K562 (cell line): Measurements from ENCODE around the gene DIS3L2. TPM values are rescaled to one million over a fixed set of nuclear protein-coding genes. Genes with fewer than 3 reads are reported as not detected.
"Not testable (repeated sequence)": the region's sequence is repeated elsewhere in the genome, so short reads cannot be mapped to it uniquely, and the experiment has no call there.

Experiments
- ATAC-seq: fragments of 200-7000 bp; cut with Tn5 transposase; 3 replicates; pipeline ENCODE4 v1.9.1; 2020; ENCODE audit warnings: moderate library complexity
- BruUV-seq: library from RNA; stranded (reverse); fragments of 400-500 nt; replicated peaks from 2 replicates; lab custom pipeline; 2021; lab: Mats Ljungman, UMichigan
- CTCF ChIA-PET: fragments of 300-600 bp; formaldehyde crosslinking; extraction: SDS; loops from one replicate; lab custom pipeline; 2021; ENCODE audit warnings: low intra/inter-chr PET ratio; lab: Yijun Ruan, JAX
- POLR2A ChIA-PET: fragments of 300-600, 350-650 bp; sonication (Branson Sonifier 250); formaldehyde crosslinking; extraction: SDS; loops from one replicate; lab custom pipeline; 2021; ENCODE audit warnings: antibody characterized with exemption, inconsistent platforms; lab: Yijun Ruan, JAX
- DNase-seq, 4 experiments: peaks; one replicate each; pipeline versions ENCODE4 v3.0.0 to v3.0.0-alpha.2; 2011 to 2018; ENCODE audit warnings: low spot score in 3 of 4, mixed read lengths in 3 of 4; ENCODE audit errors: extremely low read depth in 1 of 4
- FAIRE-seq: peaks from 2 replicates; lab custom pipeline; 2011; peaks lifted over from hg19 to GRCh38; lab: Jason Lieb, UNC
- H2AFZ ChIP-seq: 2 replicates; pipeline ENCODE4 v1.6.0; 2011; ENCODE audit warnings: low read depth, low read length, control low read depth, inconsistent platforms
- H3K27ac ChIP-seq: fragments of 200-600 bp; 3 replicates; pipeline ENCODE4 v1.8.0; 2011; ENCODE audit warnings: low read depth, mild to moderate bottlenecking, control low read depth, inconsistent platforms, low read length, moderate library complexity, mixed read lengths; ENCODE audit errors: extremely low read depth
- H3K27me3 ChIP-seq, 2 experiments: fragments of 300-600 bp in 1 of 2; 2 replicates in 1 of 2; 3 replicates in 1 of 2; pipeline versions ENCODE4 v1.6.0 to v1.8.0; 2011; ENCODE audit warnings: inconsistent platforms in 2 of 2, low read length in 2 of 2, mild to moderate bottlenecking in 1 of 2, mixed read lengths in 1 of 2, moderate library complexity in 1 of 2; ENCODE audit not compliant: control insufficient read depth in 2 of 2, insufficient read depth in 2 of 2
- H3K36me3 ChIP-seq: fragments of 300-600 bp; 3 replicates; pipeline ENCODE4 v1.8.0; 2011; ENCODE audit warnings: mild to moderate bottlenecking, low read length, inconsistent platforms; ENCODE audit not compliant: control insufficient read depth, insufficient read depth
- H3K4me1 ChIP-seq, 2 experiments: fragments of 200-600 bp in 1 of 2; replicated peaks in 1 of 2; 2 replicates in 1 of 2; 3 replicates in 1 of 2; pipeline versions ENCODE4 v1.5.1 to v1.8.0; 2011; ENCODE audit warnings: inconsistent platforms in 2 of 2, low read length in 2 of 2, mild to moderate bottlenecking in 1 of 2, mixed read lengths in 1 of 2, moderate library complexity in 1 of 2; ENCODE audit not compliant: control insufficient read depth in 2 of 2, insufficient read depth in 2 of 2
- H3K4me2 ChIP-seq: 2 replicates; pipeline ENCODE4 v1.6.1; 2011; ENCODE audit warnings: low read length, control low read depth, inconsistent platforms, mixed read lengths; ENCODE audit not compliant: insufficient read depth
- H3K4me3 ChIP-seq: fragments of 200-600 bp; sonication (generic), shearing (Covaris generic); 2 replicates; pipeline ENCODE4 v1.5.1; 2016; ENCODE audit warnings: control low read depth, inconsistent platforms
- H3K79me2 ChIP-seq: fragments of 200-600 bp; 3 replicates; pipeline ENCODE4 v1.8.0; 2011; ENCODE audit warnings: low read length, inconsistent platforms; ENCODE audit not compliant: control insufficient read depth, insufficient read depth
- H3K9ac ChIP-seq, 2 experiments: 2 replicates each; pipeline versions ENCODE4 v1.6.0 to v1.6.1; 2011; ENCODE audit warnings: low read depth in 2 of 2, low read length in 2 of 2, control low read depth in 1 of 2, inconsistent platforms in 1 of 2, mild to moderate bottlenecking in 1 of 2, mixed read lengths in 1 of 2; ENCODE audit not compliant: insufficient read depth in 1 of 2
- H3K9me1 ChIP-seq: one replicate; pipeline ENCODE4 v1.6.0; 2011; ENCODE audit warnings: inconsistent platforms, mild to moderate bottlenecking, low read length, moderate library complexity; ENCODE audit not compliant: control insufficient read depth, insufficient read depth
- H3K9me3 ChIP-seq: replicated peaks from 2 replicates; pipeline ENCODE4 v1.5.1; 2011; ENCODE audit warnings: low read depth, low read length, inconsistent platforms; ENCODE audit not compliant: control insufficient read depth, insufficient read depth
- H4K20me1 ChIP-seq: replicated peaks from 2 replicates; pipeline ENCODE4 v1.6.1; 2011; ENCODE audit warnings: low read length, inconsistent platforms, mixed read lengths; ENCODE audit not compliant: control insufficient read depth, insufficient read depth
- DACH1 ChIP-seq: fragments of 450-650 bp; IDR thresholded peaks from 2 replicates; pipeline ENCODE4 v1.6.1; 2018; ENCODE audit not compliant: partially characterized antibody
- EGR1 ChIP-seq: fragments of 450-650 bp; conservative IDR thresholded peaks from 2 replicates; pipeline ENCODE4 v1.6.1; 2017; ENCODE audit warnings: mild to moderate bottlenecking
- EP400 ChIP-seq: fragments of 450-650 bp; IDR thresholded peaks from 2 replicates; pipeline ENCODE4 v1.6.1; 2017; ENCODE audit warnings: antibody characterized with exemption, mild to moderate bottlenecking, moderate library complexity
- HDAC3 ChIP-seq: fragments of 450-650 bp; IDR thresholded peaks from 2 replicates; pipeline ENCODE4 v1.6.1; 2018; ENCODE audit warnings: borderline replicate concordance, mild to moderate bottlenecking, moderate library complexity; ENCODE audit not compliant: partially characterized antibody
- MCM5 ChIP-seq: fragments of 450-650 bp; IDR thresholded peaks from 2 replicates; pipeline ENCODE4 v1.6.1; 2016; ENCODE audit warnings: low read depth
- ZNF174 ChIP-seq: fragments of 250-450 bp; sonication (Bioruptor Pico); IDR thresholded peaks from 2 replicates; pipeline ENCODE4 v1.4.0; 2020; ENCODE audit warnings: mild to moderate bottlenecking
- ZNF431 ChIP-seq: sonication (generic); formaldehyde crosslinking; IDR thresholded peaks from 2 replicates; pipeline ENCODE4 v1.8.0; 2022; ENCODE audit warnings: mild to moderate bottlenecking, missing genetic modification reagents
- WGBS: fragments of 100-300 bp; shearing (Covaris generic); methylation state at CpG from one replicate; pipeline ENCODE4 v1.1.6; 2016; ENCODE audit warnings: low coverage, mixed read lengths; ENCODE audit not compliant: insufficient coverage; ENCODE audit errors: missing lambda C conversion rate; 5-methylcytosine and 5-hydroxymethylcytosine counted together
- in situ Hi-C: fragments of 300-500 bp; cut with MboI; formaldehyde crosslinking; loops from 4 replicates; pipeline ENCODE4 v1.15.0; 2018; ENCODE audit warnings: inconsistent platforms, mixed read lengths
- intact Hi-C: fragments of 100-400 bp; cut with micrococcal nuclease; formaldehyde crosslinking; loops from 2 replicates; pipeline ENCODE4 v1.14.2; 2022
- polyA plus RNA-seq, 8 experiments: library from polyadenylated mRNA; depleted of rRNA in 4 of 8; stranded (reverse) in 5 of 8; unstranded in 3 of 8; fragments of >200 nt; fragmentation: Nextera tagmentation in 2 of 8; fragmentation: Illumina TruSeq in 1 of 8; extraction: Ambion mirVana in 2 of 8; extraction: Trizol in 1 of 8; gene quantifications; 2 replicates each; pipeline versions ENCODE4 v1.2.1 to v1.2.3, GENCODE V29; 2011 to 2014; ENCODE audit warnings: inconsistent platforms in 1 of 8, missing spikeins in 1 of 8
- total RNA-seq, 7 experiments: library from RNA; depleted of rRNA in 6 of 7; stranded (reverse); fragments of >200 nt in 6 of 7; fragmentation: Illumina TruSeq in 2 of 7; extraction: Trizol in 2 of 7; gene quantifications; 2 replicates each; pipeline versions ENCODE4 v1.2.1 to v1.2.3, GENCODE V29; 2011 to 2021; ENCODE audit warnings: low replicate concordance in 1 of 7
- TF ChIP-seq, protein P1 (sequence below): fragments of 450-650 bp; formaldehyde crosslinking; IDR thresholded peaks from 2 replicates; pipeline ENCODE4 v1.4.0; 2020; ENCODE audit warnings: mild to moderate bottlenecking, moderate library complexity
- TF ChIP-seq, protein P2 (sequence below): sonication (generic); IDR thresholded peaks from 2 replicates; pipeline ENCODE4 v1.6.1; 2016
- TF ChIP-seq, protein P3 (sequence below), 3 experiments: IDR thresholded peaks in 2 of 3; conservative IDR thresholded peaks in 1 of 3; 2 replicates each; pipeline ENCODE4 v1.5.1; 2011 to 2012; ENCODE audit warnings: low read length in 3 of 3, mild to moderate bottlenecking in 3 of 3, control low read depth in 2 of 3, improper control_type of control experiment in 1 of 3, inconsistent platforms in 1 of 3, low read depth in 1 of 3, mixed read lengths in 1 of 3, moderate library complexity in 1 of 3; ENCODE audit not compliant: insufficient read depth in 2 of 3

Gene DIS3L2
- total and polyA plus RNA-seq, 9 of the 15 experiments (the other 6 are each of a cell fraction or from before 2014, with no cell fraction given), result 1.5 to 19.2 (median 11.2) TPM

DNA sequence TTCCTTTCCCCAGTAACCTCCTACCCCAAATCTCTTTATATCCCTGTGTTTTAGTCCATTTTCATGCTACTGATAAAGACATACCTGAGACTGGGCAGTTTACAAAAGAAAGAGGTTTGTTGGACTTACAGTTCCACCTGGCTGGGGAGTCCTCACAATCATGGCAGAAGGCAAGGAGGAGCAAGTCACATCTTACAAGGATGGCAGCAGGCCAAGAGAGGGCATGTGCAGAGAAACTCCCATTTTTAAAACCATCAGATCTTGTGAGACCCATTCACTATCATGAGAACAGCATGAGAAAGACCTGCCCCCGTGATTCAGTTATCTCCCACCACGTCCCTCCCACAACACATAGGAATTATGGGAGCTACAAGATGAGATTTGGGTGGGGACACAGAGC lies 352.1 kb downstream of the DIS3L2 start:
- H2AFZ ChIP-seq, H3K4me2 ChIP-seq, DNase-seq, H3K4me1 ChIP-seq, in situ Hi-C loops, BruUV-seq, H3K4me3 ChIP-seq, H3K9me1 ChIP-seq, POLR2A ChIA-PET, H3K27me3 ChIP-seq, H3K36me3 ChIP-seq, intact Hi-C loops, H3K9me3 ChIP-seq, ATAC-seq, CTCF ChIA-PET, H3K27ac ChIP-seq, H4K20me1 ChIP-seq, H3K79me2 ChIP-seq, FAIRE-seq, H3K9ac ChIP-seq: not testable (repeated sequence)
- peak; percentile 97 for TF ChIP-seq ZNF431 (CRISPR knock-in tag)
- 60% methylated on average over 1 of the region's 2 CpGs for WGBS

DNA sequence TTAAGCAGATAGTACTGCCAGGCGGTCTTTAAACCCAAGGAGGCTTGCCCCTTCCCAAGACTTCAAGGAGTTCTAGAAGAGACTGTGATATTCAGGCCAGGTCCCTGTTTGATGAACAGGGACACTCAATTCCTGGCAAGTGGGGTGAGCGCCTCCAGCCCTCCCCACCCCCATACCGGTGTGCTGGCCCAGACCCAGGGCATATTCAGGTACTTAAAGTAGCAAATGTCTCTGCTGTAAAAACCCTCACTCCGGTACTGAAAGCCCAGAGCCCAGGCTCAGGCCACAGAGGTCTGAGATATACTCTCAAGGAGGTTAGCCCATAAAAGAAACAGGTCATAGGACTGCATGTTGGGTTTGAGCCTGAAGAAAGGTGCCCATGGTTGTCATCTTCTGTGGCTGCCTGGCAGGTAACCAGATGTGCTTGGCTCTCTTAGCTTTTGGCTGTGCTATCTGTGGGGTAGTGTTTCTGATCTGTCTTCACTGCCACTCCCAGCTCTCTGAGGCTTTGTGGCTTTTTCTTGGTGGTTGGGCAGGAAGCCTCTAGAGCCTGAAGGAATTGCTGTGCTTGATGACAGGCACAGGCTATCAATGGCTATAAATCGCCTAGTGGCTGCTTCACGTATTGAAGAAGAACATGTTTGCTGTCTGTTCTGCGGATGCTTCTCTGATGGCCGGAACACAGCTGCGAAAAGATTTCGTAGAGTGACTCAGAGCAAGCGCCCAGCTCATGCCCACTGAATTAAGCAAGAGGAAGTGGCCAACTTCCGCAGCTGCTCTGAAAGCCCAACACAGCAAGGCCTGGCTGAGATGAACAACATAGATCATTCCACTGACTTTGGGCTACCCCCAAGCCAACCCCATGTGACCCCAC lies 353.8 kb downstream of the DIS3L2 start:
- no peaks in the 10 kb centered on the region for H3K9me3 ChIP-seq
- H3K27me3 ChIP-seq, result no peaks in the 10 kb centered on the region
- H3K36me3 ChIP-seq, result no peaks in the 10 kb centered on the region
- H3K9me1 ChIP-seq, result no peaks in the 10 kb centered on the region
- ATAC-seq (no peak), DNase-seq (no peak), FAIRE-seq (no peak)
- H3K4me3 ChIP-seq, result no peak overlapping the region
- peaks cover 7% of the 10 kb centered on the region in 2 experiments; a peak in 3 of 5 replicates for H3K4me1 ChIP-seq
- no peak overlapping the region for H2AFZ ChIP-seq
- no peaks in the 10 kb centered on the region for H3K79me2 ChIP-seq
- no peaks in the 10 kb centered on the region for H4K20me1 ChIP-seq
- no TSS peak for BruUV-seq
- in situ Hi-C loops, result no loop called here
- POLR2A ChIA-PET, result interaction anchor here (0.6 to 1.0 kb wide), 2 partner anchors 9 to 531 kb away, joined by 3 read pairs; no protein-coding TSS in a partner anchor
- CTCF ChIA-PET, result interaction anchor here (0.5 kb wide), 1 partner anchor 350 kb away, joined by 3 read pairs; no protein-coding TSS in a partner anchor
- H3K4me2 ChIP-seq, result no peak overlapping the region
- H3K27ac ChIP-seq, result no peak overlapping the region
- WGBS, result 81% methylated on average over 6 of the region's 12 CpGs
- no peak overlapping the region for H3K9ac ChIP-seq
- intact Hi-C loops, result no loop called here
- TF ChIP-seq EGR1 (no peak), MCM5 (no peak), DACH1 (no peak), HDAC3 (no peak), ZNF174 (CRISPR knock-in tag) (no peak), EP400 (no peak)
- TF ChIP-seq, protein P1, sequence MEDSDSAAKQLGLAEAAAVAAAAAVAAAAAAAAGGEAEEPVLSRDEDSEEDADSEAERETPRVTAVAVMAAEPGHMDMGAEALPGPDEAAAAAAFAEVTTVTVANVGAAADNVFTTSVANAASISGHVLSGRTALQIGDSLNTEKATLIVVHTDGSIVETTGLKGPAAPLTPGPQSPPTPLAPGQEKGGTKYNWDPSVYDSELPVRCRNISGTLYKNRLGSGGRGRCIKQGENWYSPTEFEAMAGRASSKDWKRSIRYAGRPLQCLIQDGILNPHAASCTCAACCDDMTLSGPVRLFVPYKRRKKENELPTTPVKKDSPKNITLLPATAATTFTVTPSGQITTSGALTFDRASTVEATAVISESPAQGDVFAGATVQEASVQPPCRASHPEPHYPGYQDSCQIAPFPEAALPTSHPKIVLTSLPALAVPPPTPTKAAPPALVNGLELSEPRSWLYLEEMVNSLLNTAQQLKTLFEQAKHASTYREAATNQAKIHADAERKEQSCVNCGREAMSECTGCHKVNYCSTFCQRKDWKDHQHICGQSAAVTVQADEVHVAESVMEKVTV (CRISPR knock-in tag), result no peak
- TF ChIP-seq, protein P2, sequence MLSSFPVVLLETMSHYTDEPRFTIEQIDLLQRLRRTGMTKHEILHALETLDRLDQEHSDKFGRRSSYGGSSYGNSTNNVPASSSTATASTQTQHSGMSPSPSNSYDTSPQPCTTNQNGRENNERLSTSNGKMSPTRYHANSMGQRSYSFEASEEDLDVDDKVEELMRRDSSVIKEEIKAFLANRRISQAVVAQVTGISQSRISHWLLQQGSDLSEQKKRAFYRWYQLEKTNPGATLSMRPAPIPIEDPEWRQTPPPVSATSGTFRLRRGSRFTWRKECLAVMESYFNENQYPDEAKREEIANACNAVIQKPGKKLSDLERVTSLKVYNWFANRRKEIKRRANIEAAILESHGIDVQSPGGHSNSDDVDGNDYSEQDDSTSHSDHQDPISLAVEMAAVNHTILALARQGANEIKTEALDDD, result no peak
- TF ChIP-seq, protein P3, sequence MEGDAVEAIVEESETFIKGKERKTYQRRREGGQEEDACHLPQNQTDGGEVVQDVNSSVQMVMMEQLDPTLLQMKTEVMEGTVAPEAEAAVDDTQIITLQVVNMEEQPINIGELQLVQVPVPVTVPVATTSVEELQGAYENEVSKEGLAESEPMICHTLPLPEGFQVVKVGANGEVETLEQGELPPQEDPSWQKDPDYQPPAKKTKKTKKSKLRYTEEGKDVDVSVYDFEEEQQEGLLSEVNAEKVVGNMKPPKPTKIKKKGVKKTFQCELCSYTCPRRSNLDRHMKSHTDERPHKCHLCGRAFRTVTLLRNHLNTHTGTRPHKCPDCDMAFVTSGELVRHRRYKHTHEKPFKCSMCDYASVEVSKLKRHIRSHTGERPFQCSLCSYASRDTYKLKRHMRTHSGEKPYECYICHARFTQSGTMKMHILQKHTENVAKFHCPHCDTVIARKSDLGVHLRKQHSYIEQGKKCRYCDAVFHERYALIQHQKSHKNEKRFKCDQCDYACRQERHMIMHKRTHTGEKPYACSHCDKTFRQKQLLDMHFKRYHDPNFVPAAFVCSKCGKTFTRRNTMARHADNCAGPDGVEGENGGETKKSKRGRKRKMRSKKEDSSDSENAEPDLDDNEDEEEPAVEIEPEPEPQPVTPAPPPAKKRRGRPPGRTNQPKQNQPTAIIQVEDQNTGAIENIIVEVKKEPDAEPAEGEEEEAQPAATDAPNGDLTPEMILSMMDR (IDR thresholded peaks at IDR 0.05 in 2 of 3, conservative IDR thresholded peaks at IDR 0.05 in 1 of 3; ENCODE audit: insufficient read depth in 2 of 3, low read depth in 1 of 3, low read length in 3 of 3), result no peak
